ENCODE measurements around the gene CYTH4.
A peak's percentile ranks its signal among the peaks of the same experiment; 100 is the strongest.

CYTH4 gene

GRCh38 chr22:37301144-37301830 lies 19.0 kb downstream of the CYTH4 start:
- no peak for DNase-seq (ENCODE audit: extremely low read depth, low read depth)
- TF ChIP-seq CTCF (IDR thresholded peaks at IDR 0.05; ENCODE audit: low read depth, low read length), result no peak

GRCh38 chr22:37302674-37303555 lies 20.6 kb downstream of the CYTH4 start:
- no peak for DNase-seq (ENCODE audit: extremely low read depth, low read depth)
- TF ChIP-seq CTCF (IDR thresholded peaks at IDR 0.05; ENCODE audit: low read depth, low read length), result no peak

- DNase-seq (ENCODE audit: extremely low read depth, low read depth), result peak; percentile 42
- TF ChIP-seq CTCF (IDR thresholded peaks at IDR 0.05; ENCODE audit: low read depth, low read length), result no peak
These were observed 21.5 kb downstream of the CYTH4 start for GRCh38 chr22:37303821-37304274.

GRCh38 chr22:37304595-37305343 lies 22.5 kb downstream of the CYTH4 start:
- no peak for DNase-seq (ENCODE audit: extremely low read depth, low read depth)
- TF ChIP-seq CTCF (IDR thresholded peaks at IDR 0.05; ENCODE audit: low read depth, low read length), result no peak

GRCh38 chr22:37305887-37306286 lies 23.6 kb downstream of the CYTH4 start:
- no peak for DNase-seq (ENCODE audit: extremely low read depth, low read depth)
- TF ChIP-seq CTCF (IDR thresholded peaks at IDR 0.05; ENCODE audit: low read depth, low read length), result no peak

GRCh38 chr22:37306494-37306829 lies 24.2 kb downstream of the CYTH4 start:
- TF ChIP-seq CTCF (IDR thresholded peaks at IDR 0.05; ENCODE audit: low read depth, low read length), result no peak
- DNase-seq (ENCODE audit: extremely low read depth, low read depth), result no peak

Measured in AG09319 (cell line).